GM23338 (cell line): ENCODE measurements around the gene FCRL3. TPM values are rescaled to one million over a fixed set of nuclear protein-coding genes. Genes with fewer than 3 reads are reported as not detected.

ENCODE experiments used
- ATAC-seq: fragments of 200-7000 bp; cut with Tn5 transposase; 3 replicates; pipeline ENCODE4 v1.9.1; 2020
- DNase-seq: peaks from one replicate; pipeline ENCODE4 v3.0.0-alpha.2; 2015; ENCODE audit warnings: low spot score
- H2AFZ ChIP-seq: fragments of 200-600 bp; sonication (generic); 2 replicates; pipeline ENCODE4 v1.8.0; 2016; ENCODE audit warnings: antibody characterized with exemption, mild to moderate bottlenecking, moderate library complexity
- H3F3A ChIP-seq: fragments of 200-600 bp; sonication (generic); replicated peaks from 2 replicates; pipeline ENCODE4 v1.8.0; 2017; ENCODE audit warnings: antibody characterized with exemption, mixed run types, low read depth
- H3K27ac ChIP-seq: fragments of 200-600 bp; sonication (generic); 2 replicates; pipeline ENCODE4 v1.6.1; 2016; ENCODE audit warnings: low read depth
- H3K27me3 ChIP-seq: fragments of 200-600 bp; sonication (generic); 2 replicates; pipeline ENCODE4 v1.8.0; 2016; ENCODE audit warnings: mild to moderate bottlenecking, mixed run types, moderate library complexity; ENCODE audit not compliant: insufficient read depth
- H3K36me3 ChIP-seq: fragments of 200-600 bp; sonication (generic); 2 replicates; pipeline ENCODE4 v1.8.0; 2016; ENCODE audit warnings: mild to moderate bottlenecking; ENCODE audit not compliant: insufficient read depth
- H3K4me1 ChIP-seq: fragments of 200-600 bp; sonication (generic); 2 replicates; pipeline ENCODE4 v1.8.0; 2016; ENCODE audit warnings: mild to moderate bottlenecking, moderate library complexity; ENCODE audit not compliant: insufficient read depth
- H3K4me2 ChIP-seq: fragments of 200-600 bp; sonication (generic); 2 replicates; pipeline ENCODE4 v1.7.1; 2017; ENCODE audit warnings: mixed run types
- H3K4me3 ChIP-seq: fragments of 200-600 bp; sonication (generic); 2 replicates; pipeline ENCODE4 v1.6.1; 2016; ENCODE audit warnings: mixed run types
- H3K79me2 ChIP-seq: fragments of 200-600 bp; sonication (generic); replicated peaks from 2 replicates; pipeline ENCODE4 v1.8.0; 2017; ENCODE audit warnings: mild to moderate bottlenecking; ENCODE audit not compliant: insufficient read depth
- H3K9me2 ChIP-seq: fragments of 200-600 bp; sonication (generic); 2 replicates; pipeline ENCODE4 v1.8.0; 2017; ENCODE audit not compliant: insufficient read depth
- H4K20me1 ChIP-seq: fragments of 200-600 bp; sonication (generic); replicated peaks from 2 replicates; pipeline ENCODE4 v1.8.0; 2017; ENCODE audit warnings: mild to moderate bottlenecking; ENCODE audit not compliant: insufficient read depth
- H3K27ac Mint-ChIP-seq: 2 replicates; pipeline ENCODE4 v1.8.0; 2020; ENCODE audit warnings: inconsistent platforms, mild to moderate bottlenecking, moderate library complexity, mixed read lengths
- H3K27me3 Mint-ChIP-seq: 3 replicates; pipeline ENCODE4 v1.8.0; 2022; ENCODE audit warnings: low read depth, mild to moderate bottlenecking, moderate library complexity, mixed read lengths, inconsistent platforms; ENCODE audit not compliant: insufficient read depth, poor library complexity
- H3K36me3 Mint-ChIP-seq: 3 replicates; pipeline ENCODE4 v1.8.0; 2021; ENCODE audit warnings: low read depth, mild to moderate bottlenecking, inconsistent platforms, moderate library complexity, mixed read lengths
- H3K4me1 Mint-ChIP-seq: 3 replicates; pipeline ENCODE4 v1.8.0; 2020; ENCODE audit warnings: mild to moderate bottlenecking, inconsistent platforms, mixed read lengths
- H3K4me3 Mint-ChIP-seq: 3 replicates; pipeline ENCODE4 v1.8.0; 2021; ENCODE audit warnings: moderate library complexity, mild to moderate bottlenecking, inconsistent platforms, mixed read lengths
- H3K9me3 Mint-ChIP-seq: 3 replicates; pipeline ENCODE4 v1.8.0; 2020; ENCODE audit warnings: moderate library complexity, mild to moderate bottlenecking, inconsistent platforms, mixed read lengths
- CREB1 ChIP-seq: fragments of 250-450 bp; sonication (Bioruptor Pico); IDR thresholded peaks from 2 replicates; pipeline ENCODE4 v1.5.0; 2020; ENCODE audit warnings: low read depth, mild to moderate bottlenecking, moderate library complexity
- CTCF ChIP-seq, 2 experiments: fragments of 200-600 bp in 1 of 2; sonication (generic) in 1 of 2; conservative IDR thresholded peaks; 2 replicates each; pipeline versions ENCODE4 v1.5.1 to v1.6.1; 2016 to 2017; ENCODE audit warnings: antibody characterized with exemption in 2 of 2, low read depth in 2 of 2, mild to moderate bottlenecking in 2 of 2, moderate library complexity in 1 of 2
- ETS1 ChIP-seq: IDR thresholded peaks from 2 replicates; pipeline ENCODE4 v1.6.1; 2016; ENCODE audit warnings: antibody characterized with exemption
- EZH2 ChIP-seq: fragments of 200-600 bp; sonication (generic); IDR thresholded peaks from one replicate; pipeline ENCODE4 v1.8.0; 2017; ENCODE audit warnings: antibody characterized with exemption, mild to moderate bottlenecking, low read depth; ENCODE audit not compliant: unreplicated experiment
- EZH2phosphoT487 ChIP-seq: fragments of 200-600 bp; sonication (generic); IDR thresholded peaks from one replicate; pipeline ENCODE4 v1.8.1; 2018; ENCODE audit warnings: antibody characterized with exemption; ENCODE audit not compliant: unreplicated experiment
- JUNB ChIP-seq: IDR thresholded peaks from one replicate; pipeline ENCODE4 v1.6.1; 2016; ENCODE audit warnings: antibody characterized with exemption; ENCODE audit not compliant: unreplicated experiment
- NANOG ChIP-seq: IDR thresholded peaks from 2 replicates; pipeline ENCODE4 v1.6.1; 2016; ENCODE audit warnings: antibody characterized with exemption, borderline replicate concordance
- POLR2AphosphoS5 ChIP-seq: IDR thresholded peaks from 2 replicates; pipeline ENCODE4 v1.6.1; 2016; ENCODE audit warnings: antibody characterized with exemption, low read depth
- REST ChIP-seq: IDR thresholded peaks from one replicate; pipeline ENCODE4 v1.6.1; 2018; ENCODE audit warnings: antibody characterized with exemption; ENCODE audit not compliant: unreplicated experiment
- STAT1 ChIP-seq: IDR thresholded peaks from one replicate; pipeline ENCODE4 v1.6.1; 2016; ENCODE audit warnings: antibody characterized with exemption; ENCODE audit not compliant: unreplicated experiment
- ZNF114 ChIP-seq: fragments of 250-450 bp; sonication (Bioruptor Pico); IDR thresholded peaks from 2 replicates; pipeline ENCODE4 v1.5.0; 2020; ENCODE audit warnings: mild to moderate bottlenecking, moderate library complexity
- ZNF331 ChIP-seq: fragments of 250-450 bp; sonication (Bioruptor Pico); IDR thresholded peaks from 2 replicates; pipeline ENCODE4 v1.5.0; 2020; ENCODE audit warnings: low read depth, mild to moderate bottlenecking, moderate library complexity
- ZNF462 ChIP-seq: fragments of 250-450 bp; sonication (Bioruptor Pico); IDR thresholded peaks from 2 replicates; pipeline ENCODE4 v1.5.0; 2020; ENCODE audit warnings: mild to moderate bottlenecking, moderate library complexity
- polyA plus RNA-seq: library from polyadenylated mRNA; unstranded; fragments of >200 nt; fragmentation: Nextera tagmentation; extraction: Ambion mirVana; gene quantifications from 2 replicates; pipeline ENCODE4 v1.2.1, GENCODE V29; 2016
- total RNA-seq: library from RNA; depleted of rRNA; stranded (reverse); fragments of >200 nt; shearing (Covaris generic); gene quantifications from 2 replicates; pipeline ENCODE4 v1.2.3, GENCODE V29; 2014

FCRL3 gene
- total and polyA plus RNA-seq, 2 experiments from 2014 or later: not detected

- peaks cover 12% of the 10 kb centered on the region for H3K4me1 Mint-ChIP-seq
- Histone ChIP-seq H3K4me3 (no peak overlapping the region), H3K27ac (no peak overlapping the region), H3K36me3 (no peaks in the 10 kb centered on the region), H3K79me2 (no peaks in the 10 kb centered on the region), H4K20me1 (no peaks in the 10 kb centered on the region), H3K9me2 (peaks cover 3% of the 10 kb centered on the region; the same call in 1 of the 2 replicates), H3K4me1 (no peaks in the 10 kb centered on the region), H3K4me2 (no peak overlapping the region), H3F3A (no peaks in the 10 kb centered on the region), H2AFZ (no peak overlapping the region), H3K27me3 (no peaks in the 10 kb centered on the region)
- DNase-seq: no peak
- ATAC-seq: no peak
- no peak overlapping the region for H3K27ac Mint-ChIP-seq
- H3K36me3 Mint-ChIP-seq: no peaks in the 10 kb centered on the region
- no peak for TF ChIP-seq JUNB
- TF ChIP-seq NANOG: no peak
- TF ChIP-seq POLR2AphosphoS5: no peak
- TF ChIP-seq ETS1: no peak
- TF ChIP-seq CTCF (conservative IDR thresholded peaks at IDR 0.05; ENCODE audit: low read depth in 2 of 2): no peak
- TF ChIP-seq ZNF331 (CRISPR knock-in tag): no peak
- TF ChIP-seq ZNF114: no peak
- TF ChIP-seq STAT1: no peak
- TF ChIP-seq EZH2: no peak
- TF ChIP-seq ZNF462: no peak
- no peak for TF ChIP-seq EZH2phosphoT487
- no peak for TF ChIP-seq CREB1 (CRISPR knock-in tag)
- no peak for TF ChIP-seq REST
- H3K9me3 Mint-ChIP-seq: no peaks in the 10 kb centered on the region; the same call in 2 of the 3 replicates
- no peak overlapping the region for H3K4me3 Mint-ChIP-seq
- H3K27me3 Mint-ChIP-seq: peaks cover 1% of the 10 kb centered on the region
These were observed 3.5 kb downstream of the FCRL3 start for GRCh38 chr1:157696966-157697628.
